ENCODE measurements around the gene LHX4.

The LHX4 gene

DNA sequence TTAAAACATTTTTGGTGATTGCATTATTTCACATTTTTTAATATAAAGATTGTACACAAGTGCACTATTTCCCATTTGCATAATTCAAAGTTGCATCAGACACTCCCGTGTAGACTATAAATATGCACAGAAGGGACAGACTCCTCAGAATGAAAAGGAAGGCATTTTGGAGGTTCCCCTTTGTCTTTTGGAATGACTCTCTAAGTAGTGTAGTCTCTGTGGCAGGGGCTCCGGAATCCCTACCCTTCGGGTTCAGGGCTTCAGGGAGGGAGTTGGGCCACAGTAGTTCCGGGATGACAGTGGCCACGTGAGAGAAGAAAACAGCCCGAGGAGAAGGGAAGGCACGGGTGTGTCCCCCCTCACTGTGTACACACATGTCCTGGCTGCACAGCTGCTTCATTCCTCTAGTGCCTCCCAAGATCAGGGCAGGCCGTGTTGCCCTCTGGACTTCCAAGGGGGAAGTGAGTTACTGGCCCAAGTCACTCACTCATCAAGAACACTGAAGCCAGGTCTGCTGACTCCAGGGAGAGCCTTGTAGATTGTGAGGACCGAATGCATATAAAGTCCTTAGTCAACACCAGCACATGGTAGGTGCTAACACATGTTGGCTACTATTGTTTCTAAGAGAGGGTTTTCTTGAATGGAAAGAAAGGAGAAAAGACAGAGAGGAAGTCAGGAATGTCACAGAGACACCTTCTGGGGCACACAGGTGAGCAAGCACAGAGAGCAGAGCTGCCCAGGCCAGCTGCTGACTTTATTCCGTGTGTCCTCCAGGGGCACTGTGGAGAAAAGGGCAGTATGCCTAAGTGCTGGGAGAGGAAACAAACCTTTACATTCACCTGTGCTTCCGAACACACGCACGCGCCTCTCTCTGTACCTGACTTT is 39.8 kb downstream of the LHX4 start:
- DNase-seq (ENCODE audit: low spot score): no peak
- TF ChIP-seq, protein P1, sequence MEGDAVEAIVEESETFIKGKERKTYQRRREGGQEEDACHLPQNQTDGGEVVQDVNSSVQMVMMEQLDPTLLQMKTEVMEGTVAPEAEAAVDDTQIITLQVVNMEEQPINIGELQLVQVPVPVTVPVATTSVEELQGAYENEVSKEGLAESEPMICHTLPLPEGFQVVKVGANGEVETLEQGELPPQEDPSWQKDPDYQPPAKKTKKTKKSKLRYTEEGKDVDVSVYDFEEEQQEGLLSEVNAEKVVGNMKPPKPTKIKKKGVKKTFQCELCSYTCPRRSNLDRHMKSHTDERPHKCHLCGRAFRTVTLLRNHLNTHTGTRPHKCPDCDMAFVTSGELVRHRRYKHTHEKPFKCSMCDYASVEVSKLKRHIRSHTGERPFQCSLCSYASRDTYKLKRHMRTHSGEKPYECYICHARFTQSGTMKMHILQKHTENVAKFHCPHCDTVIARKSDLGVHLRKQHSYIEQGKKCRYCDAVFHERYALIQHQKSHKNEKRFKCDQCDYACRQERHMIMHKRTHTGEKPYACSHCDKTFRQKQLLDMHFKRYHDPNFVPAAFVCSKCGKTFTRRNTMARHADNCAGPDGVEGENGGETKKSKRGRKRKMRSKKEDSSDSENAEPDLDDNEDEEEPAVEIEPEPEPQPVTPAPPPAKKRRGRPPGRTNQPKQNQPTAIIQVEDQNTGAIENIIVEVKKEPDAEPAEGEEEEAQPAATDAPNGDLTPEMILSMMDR (IDR thresholded peaks at IDR 0.05; ENCODE audit: extremely low read depth, insufficient read depth, missing control alignments): peak; percentile 8
- in situ Hi-C loops (cut with MboI; ENCODE audit: low pct_unique_long_range_greater_than_20kb, low sequenced_read_pairs, unreplicated experiment): no loop called here

DNA sequence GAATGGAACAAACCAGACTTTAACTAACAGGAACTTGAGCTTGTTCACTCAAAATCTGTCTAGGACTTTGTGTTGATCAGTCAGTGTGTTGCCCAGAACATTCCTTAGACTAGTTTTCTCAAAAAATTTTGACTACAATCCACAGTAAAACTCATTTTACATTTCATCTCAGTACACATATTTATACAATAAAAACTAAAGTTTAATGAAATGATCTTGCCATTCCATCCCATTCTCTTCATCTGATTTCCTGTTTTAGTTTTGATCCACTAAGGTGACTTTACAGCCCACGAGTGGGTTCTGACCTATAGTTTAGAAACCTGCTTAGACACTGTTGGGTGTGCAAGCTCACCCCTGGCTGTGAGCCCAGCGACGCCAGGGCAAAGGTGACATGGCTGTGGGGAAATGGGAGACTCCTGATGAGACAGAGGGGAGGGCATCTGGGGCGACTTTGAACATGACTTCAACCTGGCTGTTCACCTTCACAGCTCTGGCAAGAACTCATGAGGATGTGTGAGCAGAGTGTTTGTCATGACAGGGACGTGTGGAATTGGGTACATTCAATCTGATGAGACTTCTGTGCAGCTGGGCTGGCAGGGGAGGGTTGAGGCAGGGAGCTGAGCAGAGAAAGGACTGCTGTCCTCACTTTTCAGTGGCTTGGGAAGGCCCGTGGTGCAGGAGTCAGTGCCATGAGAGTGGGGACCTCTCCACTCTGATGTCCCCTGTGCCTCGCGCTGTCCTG is 40.6 kb downstream of the LHX4 start:
- no peak for DNase-seq (ENCODE audit: low spot score)
- TF ChIP-seq, protein P1 (IDR thresholded peaks at IDR 0.05; ENCODE audit: extremely low read depth, insufficient read depth, missing control alignments): no peak
- in situ Hi-C loops (cut with MboI; ENCODE audit: low pct_unique_long_range_greater_than_20kb, low sequenced_read_pairs, unreplicated experiment): no loop called here

DNA sequence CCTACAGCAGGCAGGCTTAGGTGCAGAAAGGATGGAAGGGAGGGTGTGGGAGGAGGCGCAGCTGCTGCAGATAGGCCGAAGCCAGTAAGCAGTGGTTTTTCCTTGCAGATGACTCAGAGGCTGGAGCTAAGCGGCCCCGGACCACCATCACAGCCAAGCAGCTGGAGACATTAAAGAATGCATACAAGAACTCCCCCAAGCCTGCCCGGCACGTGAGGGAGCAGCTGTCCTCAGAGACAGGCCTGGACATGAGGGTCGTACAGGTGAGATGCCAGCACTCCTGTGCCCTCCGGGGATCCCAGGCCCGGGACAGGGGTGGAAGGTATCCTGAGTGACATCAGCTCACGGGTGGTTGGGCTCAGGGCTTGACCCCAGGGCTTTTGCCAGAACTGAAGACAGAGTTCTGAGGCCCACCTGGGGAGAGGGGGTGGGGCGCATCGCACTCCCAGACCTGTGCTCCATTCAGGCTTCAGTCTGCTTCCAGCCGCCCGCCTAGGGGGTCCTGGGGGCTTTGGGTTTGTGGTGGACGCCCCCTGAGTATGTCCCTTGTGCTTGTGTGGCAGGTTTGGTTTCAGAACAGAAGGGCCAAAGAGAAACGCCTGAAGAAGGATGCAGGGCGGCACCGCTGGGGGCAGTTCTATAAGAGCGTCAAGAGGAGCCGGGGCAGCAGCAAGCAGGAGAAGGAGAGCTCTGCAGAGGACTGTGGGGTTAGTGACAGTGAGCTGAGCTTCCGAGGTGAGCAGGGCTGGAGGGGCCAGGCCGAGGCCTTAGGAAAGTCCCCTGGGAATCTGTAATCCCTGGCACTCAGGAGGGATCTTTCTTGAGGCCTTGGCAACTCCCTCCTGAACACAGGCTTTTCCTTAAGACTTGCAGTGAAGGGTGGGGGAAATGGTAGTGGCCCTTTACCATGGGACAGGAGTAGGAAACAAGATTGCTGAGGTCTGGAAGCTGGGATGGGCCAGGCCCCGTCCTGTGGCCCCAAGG is 41.5 kb downstream of the LHX4 start:
- no peak for DNase-seq (ENCODE audit: low spot score)

DNA sequence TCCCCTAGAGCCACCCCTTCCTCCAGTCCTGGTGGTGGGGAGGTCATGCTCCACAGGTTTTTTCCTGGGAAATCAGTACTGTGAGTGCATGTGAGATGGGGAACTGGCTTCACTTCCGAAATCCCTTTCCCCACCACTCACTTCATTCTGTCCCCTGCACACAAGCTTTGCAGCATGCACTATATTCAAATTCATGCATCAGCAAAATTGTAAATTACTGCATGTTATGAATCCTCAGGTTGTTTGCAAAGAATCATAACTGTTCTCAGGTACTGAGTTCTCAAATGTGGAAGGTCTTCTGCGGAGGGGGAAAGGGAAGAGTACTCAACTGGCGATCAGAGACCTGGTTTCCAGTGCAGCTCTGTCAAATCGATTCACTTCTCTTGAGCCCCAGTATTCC is 42.3 kb downstream of the LHX4 start:
- TF ChIP-seq, protein P1 (IDR thresholded peaks at IDR 0.05; ENCODE audit: extremely low read depth, insufficient read depth, missing control alignments): no peak
- in situ Hi-C loops (cut with MboI; ENCODE audit: low pct_unique_long_range_greater_than_20kb, low sequenced_read_pairs, unreplicated experiment): no loop called here
- no peak for DNase-seq (ENCODE audit: low spot score)

More for the DNA sequence above, 41.5 kb downstream of the LHX4 start:
- in situ Hi-C loops (cut with MboI; ENCODE audit: low pct_unique_long_range_greater_than_20kb, low sequenced_read_pairs, unreplicated experiment): no loop called here
- TF ChIP-seq, protein P1 (IDR thresholded peaks at IDR 0.05; ENCODE audit: extremely low read depth, insufficient read depth, missing control alignments): no peak

DNA sequence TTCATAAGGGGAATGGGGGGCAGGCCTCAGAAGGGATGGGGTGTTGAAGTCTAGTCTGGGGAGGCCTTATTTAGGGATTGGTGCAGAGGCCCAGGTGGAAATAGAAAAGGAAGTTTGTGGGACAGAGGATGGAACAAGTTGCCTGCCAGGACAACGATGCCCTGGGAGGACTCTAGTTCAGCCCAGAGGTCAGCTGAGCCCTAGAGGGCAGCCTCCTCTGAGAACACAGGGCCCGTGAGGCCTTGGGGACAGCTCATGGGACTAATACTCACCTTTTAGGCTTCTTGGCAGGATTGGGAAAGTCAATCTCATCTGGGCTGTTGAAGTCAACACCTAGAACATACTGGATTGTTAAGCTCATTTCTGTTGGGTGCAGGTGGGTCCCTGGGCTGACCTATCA is 43.0 kb downstream of the LHX4 start:
- TF ChIP-seq, protein P1 (IDR thresholded peaks at IDR 0.05; ENCODE audit: extremely low read depth, insufficient read depth, missing control alignments): no peak
- in situ Hi-C loops (cut with MboI; ENCODE audit: low pct_unique_long_range_greater_than_20kb, low sequenced_read_pairs, unreplicated experiment): no loop called here
- DNase-seq (ENCODE audit: low spot score): no peak

DNA sequence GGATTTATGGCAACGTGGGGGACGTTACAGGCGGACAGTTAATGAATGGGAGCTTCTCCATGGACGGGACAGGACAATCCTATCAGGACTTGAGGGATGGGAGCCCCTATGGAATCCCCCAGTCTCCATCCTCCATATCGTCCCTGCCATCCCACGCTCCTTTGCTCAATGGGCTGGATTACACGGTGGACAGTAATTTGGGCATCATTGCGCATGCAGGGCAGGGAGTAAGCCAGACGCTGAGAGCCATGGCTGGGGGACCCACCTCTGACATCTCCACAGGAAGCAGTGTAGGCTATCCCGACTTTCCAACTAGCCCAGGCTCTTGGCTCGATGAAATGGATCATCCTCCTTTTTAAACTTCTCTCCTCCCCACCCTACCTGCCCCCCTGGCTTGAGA is 44.2 kb downstream of the LHX4 start:
- no peak for DNase-seq (ENCODE audit: low spot score)
- in situ Hi-C loops (cut with MboI; ENCODE audit: low pct_unique_long_range_greater_than_20kb, low sequenced_read_pairs, unreplicated experiment): no loop called here
- TF ChIP-seq, protein P1 (IDR thresholded peaks at IDR 0.05; ENCODE audit: extremely low read depth, insufficient read depth, missing control alignments): no peak
